AG09309 (cell line): ENCODE measurements around the gene ERFE.
A peak's percentile ranks its signal among the peaks of the same experiment; 100 is the strongest.

Experiments used
- DNase-seq: peaks from one replicate; pipeline ENCODE4 v3.0.0-alpha.2; 2010; ENCODE audit warnings: low read depth
- H3K4me3 ChIP-seq: 2 replicates; pipeline ENCODE4 v1.5.1; 2011; ENCODE audit warnings: mild to moderate bottlenecking, low read depth, low read length, moderate library complexity; ENCODE audit not compliant: control insufficient read depth
- CTCF ChIP-seq: IDR thresholded peaks from 2 replicates; pipeline ENCODE4 v1.5.1; 2011; ENCODE audit warnings: mild to moderate bottlenecking, low read depth, low read length, inconsistent platforms; ENCODE audit not compliant: insufficient read depth, control insufficient read depth; ENCODE audit errors: missing control alignments

Gene ERFE

GRCh38 chr2:238162251-238162845, 3.6 kb downstream of the ERFE start:
- TF ChIP-seq CTCF = no peak
- DNase-seq = no peak
- no peak overlapping the region for H3K4me3 ChIP-seq

GRCh38 chr2:238162846-238163441, 4.2 kb downstream of the ERFE start:
- H3K4me3 ChIP-seq = no peak overlapping the region; the same call in 1 of the 2 replicates
- no peak for DNase-seq
- TF ChIP-seq CTCF = no peak

- no peak for DNase-seq
These were observed 4.9 kb downstream of the ERFE start for GRCh38 chr2:238163481-238164198.

GRCh38 chr2:238164906-238165287, 6.1 kb downstream of the ERFE start:
- no peak for TF ChIP-seq CTCF
- no peak overlapping the region for H3K4me3 ChIP-seq
- no peak for DNase-seq

More at GRCh38 chr2:238163481-238164198, 4.9 kb downstream of the ERFE start:
- peak overlapping the region; percentile 6; the same call in 1 of the 2 replicates for H3K4me3 ChIP-seq
- no peak for TF ChIP-seq CTCF

GRCh38 chr2:238165288-238165921, 6.6 kb downstream of the ERFE start:
- no peak overlapping the region for H3K4me3 ChIP-seq
- DNase-seq = no peak
- no peak for TF ChIP-seq CTCF

GRCh38 chr2:238166391-238167343, 7.9 kb downstream of the ERFE start:
- no peak overlapping the region for H3K4me3 ChIP-seq
- TF ChIP-seq CTCF = no peak
- no peak for DNase-seq
